Mesendoderm (in vitro differentiated cells): ENCODE measurements around the gene ECSCR.

ENCODE experiments used
- DNase-seq: peaks from one replicate; pipeline ENCODE4 v3.0.0; 2013
- H2AK5ac ChIP-seq: 2 replicates; pipeline ENCODE4 v1.6.1; 2013; ENCODE audit warnings: low read length, inconsistent platforms
- H2BK120ac ChIP-seq: 2 replicates; pipeline ENCODE4 v1.6.1; 2013; ENCODE audit warnings: low read depth, mild to moderate bottlenecking, low read length, moderate library complexity, mixed read lengths
- H2BK15ac ChIP-seq: replicated peaks from 2 replicates; pipeline ENCODE4 v1.6.1; 2013; ENCODE audit warnings: low read depth, mild to moderate bottlenecking, moderate library complexity
- H2BK5ac ChIP-seq: 2 replicates; pipeline ENCODE4 v1.6.1; 2013; ENCODE audit warnings: low read length, inconsistent platforms
- H3K18ac ChIP-seq: 2 replicates; pipeline ENCODE4 v1.6.1; 2013; ENCODE audit warnings: mild to moderate bottlenecking, low read length, mixed read lengths
- H3K23ac ChIP-seq: one replicate; pipeline ENCODE4 v1.6.1; 2013; ENCODE audit warnings: low read length
- H3K27ac ChIP-seq: 2 replicates; pipeline ENCODE4 v1.5.1; 2013; ENCODE audit warnings: low read depth, mild to moderate bottlenecking, inconsistent platforms, low read length, moderate library complexity
- H3K27me3 ChIP-seq: 2 replicates; pipeline ENCODE4 v1.6.1; 2013; ENCODE audit warnings: low read length, control low read depth, mild to moderate bottlenecking, inconsistent platforms; ENCODE audit not compliant: insufficient read depth, poor library complexity
- H3K36me3 ChIP-seq: 2 replicates; pipeline ENCODE4 v1.6.1; 2013; ENCODE audit warnings: low read length, inconsistent platforms; ENCODE audit not compliant: control insufficient read depth, insufficient read depth
- H3K4ac ChIP-seq: one replicate; pipeline ENCODE4 v1.6.1; 2013; ENCODE audit warnings: low read depth, mild to moderate bottlenecking, low read length, moderate library complexity
- H3K4me1 ChIP-seq: 2 replicates; pipeline ENCODE4 v1.6.1; 2013; ENCODE audit warnings: low read depth, low read length, inconsistent platforms; ENCODE audit not compliant: control insufficient read depth
- H3K4me2 ChIP-seq: 2 replicates; pipeline ENCODE4 v1.6.1; 2013; ENCODE audit warnings: low read length
- H3K4me3 ChIP-seq: 2 replicates; pipeline ENCODE4 v1.5.1; 2013; ENCODE audit warnings: mild to moderate bottlenecking, low read length
- H3K56ac ChIP-seq: one replicate; pipeline ENCODE4 v1.6.1; 2013; ENCODE audit warnings: low read length
- H3K79me1 ChIP-seq: 2 replicates; pipeline ENCODE4 v1.6.1; 2013; ENCODE audit warnings: low read length, inconsistent platforms
- H3K79me2 ChIP-seq: 2 replicates; pipeline ENCODE4 v1.6.1; 2013; ENCODE audit warnings: mild to moderate bottlenecking, low read length; ENCODE audit not compliant: control insufficient read depth, insufficient read depth
- H3K9ac ChIP-seq: 2 replicates; pipeline ENCODE4 v1.6.1; 2013; ENCODE audit warnings: low read length, inconsistent platforms
- H4K5ac ChIP-seq: one replicate; pipeline ENCODE4 v1.6.1; 2013; ENCODE audit warnings: low read length
- H4K8ac ChIP-seq: one replicate; pipeline ENCODE4 v1.6.1; 2013; ENCODE audit warnings: low read depth, mild to moderate bottlenecking, control low read depth, low read length, moderate library complexity
- WGBS: extraction: QIAGEN DNeasy Blood & Tissue Kit; methylation state at CpG from one replicate; pipeline ENCODE4 v1.1.7; 2013; ENCODE audit warnings: low lambda C conversion rate, missing lambda C conversion rate; ENCODE audit not compliant: insufficient coverage; ENCODE audit errors: extremely low coverage; 5-methylcytosine and 5-hydroxymethylcytosine counted together

The ECSCR gene

DNA sequence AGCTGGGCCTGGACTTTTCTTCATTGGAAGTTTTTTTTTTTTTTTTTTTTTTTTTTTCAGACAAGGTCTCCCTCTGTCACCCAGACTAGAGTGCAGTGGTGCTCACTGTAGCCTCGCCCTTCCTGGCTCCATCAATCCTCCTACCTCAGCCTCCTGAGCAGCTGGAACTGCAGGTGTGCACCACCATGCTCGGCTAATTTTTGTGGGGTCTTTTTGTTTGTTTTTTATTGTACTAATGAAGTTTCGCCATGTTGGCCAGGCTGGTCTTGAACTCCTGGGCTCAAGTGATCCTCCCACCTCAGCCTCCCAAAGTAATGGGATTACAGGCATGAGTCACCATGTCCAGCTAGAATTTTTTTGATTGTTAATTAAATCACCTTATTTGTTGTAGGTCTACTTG lies 26.9 kb downstream of the ECSCR start:
- no peak overlapping the region for H3K4me2 ChIP-seq
- H2BK15ac ChIP-seq: no peak overlapping the region
- H3K79me1 ChIP-seq: no peaks in the 10 kb centered on the region
- H3K56ac ChIP-seq: no peak overlapping the region
- H3K9ac ChIP-seq: no peak overlapping the region
- no peaks in the 10 kb centered on the region for H3K79me2 ChIP-seq
- H4K5ac ChIP-seq: no peak overlapping the region
- no peak overlapping the region for H3K27ac ChIP-seq
- H3K4me3 ChIP-seq: no peak overlapping the region
- H2AK5ac ChIP-seq: no peak overlapping the region
- no peak overlapping the region for H4K8ac ChIP-seq
- H3K27me3 ChIP-seq: no peaks in the 10 kb centered on the region
- H2BK5ac ChIP-seq: no peak overlapping the region
- no peak overlapping the region for H3K4ac ChIP-seq
- WGBS: no CpG with 5 or more reads among the region's 3 CpGs
- H3K18ac ChIP-seq: no peak overlapping the region
- no peak overlapping the region for H2BK120ac ChIP-seq
- H3K4me1 ChIP-seq: no peaks in the 10 kb centered on the region
- no peaks in the 10 kb centered on the region for H3K36me3 ChIP-seq
- H3K23ac ChIP-seq: no peak overlapping the region
- no peak for DNase-seq

DNA sequence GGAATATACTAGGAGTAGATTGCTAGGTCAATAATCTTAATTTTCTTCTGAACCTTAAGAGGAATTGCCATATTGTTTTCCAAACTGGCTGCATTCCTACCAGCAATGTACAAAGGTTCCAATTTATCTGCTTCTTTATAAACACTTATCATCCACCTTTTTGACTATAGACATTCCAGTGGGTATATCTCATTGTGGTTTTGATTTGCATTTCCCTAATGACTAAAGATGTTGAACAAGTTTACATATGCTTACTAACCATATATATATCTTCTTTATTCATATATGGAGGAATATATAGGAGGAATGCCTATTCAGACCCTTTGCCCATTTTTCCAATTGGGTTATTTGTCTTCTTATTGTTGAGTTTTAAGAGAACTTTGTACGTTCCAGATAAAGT lies 30.8 kb downstream of the ECSCR start:
- Histone ChIP-seq H3K56ac (no peak overlapping the region), H2BK5ac (no peak overlapping the region), H2AK5ac (no peak overlapping the region), H4K8ac (no peak overlapping the region), H3K18ac (no peak overlapping the region), H3K4me3 (no peak overlapping the region), H3K27ac (no peak overlapping the region), H3K36me3 (no peaks in the 10 kb centered on the region), H2BK120ac (no peak overlapping the region), H3K23ac (no peak overlapping the region), H3K79me2 (no peaks in the 10 kb centered on the region), H3K79me1 (no peaks in the 10 kb centered on the region), H3K4me1 (no peaks in the 10 kb centered on the region), H3K9ac (no peak overlapping the region), H2BK15ac (no peak overlapping the region), H3K4ac (no peak overlapping the region), H4K5ac (no peak overlapping the region), H3K4me2 (no peak overlapping the region), H3K27me3 (no peaks in the 10 kb centered on the region)
- no CpG with 5 or more reads among the region's 1 CpG for WGBS
- no peak for DNase-seq

DNA sequence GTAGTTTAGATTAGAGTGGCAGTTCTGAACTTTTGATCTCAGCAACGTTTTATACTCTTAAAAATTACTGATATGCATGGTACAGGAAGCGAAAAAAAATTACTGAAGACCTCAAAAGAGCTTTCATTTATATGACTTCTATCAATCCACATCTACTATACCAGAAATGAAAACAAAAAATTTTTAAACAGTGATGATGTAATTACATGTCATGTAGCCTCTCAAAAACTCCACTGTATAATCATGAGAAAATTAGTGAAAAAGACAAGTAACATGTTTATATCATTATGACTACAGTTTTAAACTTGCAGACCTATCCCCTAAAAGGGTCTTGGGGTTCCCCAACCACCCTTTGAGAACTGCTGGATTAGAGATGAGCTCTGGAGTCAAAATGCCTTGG lies 32.5 kb downstream of the ECSCR start:
- Histone ChIP-seq H3K18ac (no peak overlapping the region), H3K4ac (no peak overlapping the region)
- WGBS: no CpG with 5 or more reads among the region's 2 CpGs

DNA sequence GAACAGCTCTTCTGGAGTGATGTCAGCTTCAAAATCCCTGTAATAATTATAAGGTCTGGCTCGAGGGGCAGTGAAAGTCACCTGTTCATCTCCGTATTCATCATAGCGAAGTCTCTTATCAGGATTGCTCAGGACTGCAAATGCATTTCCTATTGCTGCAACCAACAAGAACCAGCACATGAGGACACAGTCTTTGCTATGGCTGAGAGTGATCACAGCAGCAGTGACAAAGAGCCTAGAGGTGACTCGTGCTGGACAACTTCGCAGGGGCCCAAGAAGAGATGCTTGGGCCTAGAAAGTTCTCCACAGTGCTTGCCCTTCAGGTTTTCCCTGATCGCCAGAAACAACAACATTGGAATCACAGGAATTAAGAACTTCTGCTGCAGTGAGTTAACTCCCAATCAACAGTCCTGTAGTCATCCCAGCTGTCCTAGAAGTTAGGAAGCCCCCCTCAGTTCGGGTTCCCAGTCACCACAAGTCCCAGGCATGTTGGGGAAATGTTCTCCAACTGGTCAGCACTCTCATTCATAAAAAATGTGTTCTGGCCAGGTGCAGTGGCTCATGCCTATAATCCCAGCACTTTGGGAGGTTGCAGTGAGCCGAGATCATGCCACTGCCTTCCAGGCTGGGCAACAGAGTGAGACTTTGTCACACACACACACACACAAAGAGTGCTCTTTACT lies 36.2 kb downstream of the ECSCR start:
- Histone ChIP-seq H4K5ac (no peak overlapping the region), H4K8ac (no peak overlapping the region), H3K4me3 (no peak overlapping the region), H3K56ac (no peak overlapping the region), H3K23ac (no peak overlapping the region), H3K4me1 (no peaks in the 10 kb centered on the region), H3K27ac (no peak overlapping the region), H3K79me2 (no peaks in the 10 kb centered on the region), H3K27me3 (no peaks in the 10 kb centered on the region), H3K79me1 (no peaks in the 10 kb centered on the region), H2BK15ac (no peak overlapping the region), H3K4me2 (no peak overlapping the region), H2AK5ac (no peak overlapping the region), H3K18ac (no peak overlapping the region), H3K36me3 (no peaks in the 10 kb centered on the region), H3K4ac (no peak overlapping the region), H2BK120ac (no peak overlapping the region), H3K9ac (no peak overlapping the region), H2BK5ac (no peak overlapping the region)
- DNase-seq: no peak
- WGBS: no CpG with 5 or more reads among the region's 8 CpGs

More for the DNA sequence above, 32.5 kb downstream of the ECSCR start:
- no peak overlapping the region for H4K5ac ChIP-seq
- no peak for DNase-seq
- no peaks in the 10 kb centered on the region for H3K4me1 ChIP-seq
- H2AK5ac ChIP-seq: no peak overlapping the region
- no peak overlapping the region for H3K9ac ChIP-seq
- H3K4me2 ChIP-seq: no peak overlapping the region
- H2BK120ac ChIP-seq: no peak overlapping the region
- H3K4me3 ChIP-seq: no peak overlapping the region
- H3K27me3 ChIP-seq: no peaks in the 10 kb centered on the region
- no peaks in the 10 kb centered on the region for H3K79me2 ChIP-seq
- no peak overlapping the region for H3K23ac ChIP-seq
- H2BK5ac ChIP-seq: no peak overlapping the region
- H3K56ac ChIP-seq: no peak overlapping the region
- no peak overlapping the region for H2BK15ac ChIP-seq
- no peak overlapping the region for H4K8ac ChIP-seq
- H3K79me1 ChIP-seq: no peaks in the 10 kb centered on the region
- H3K27ac ChIP-seq: no peak overlapping the region
- H3K36me3 ChIP-seq: no peaks in the 10 kb centered on the region

DNA sequence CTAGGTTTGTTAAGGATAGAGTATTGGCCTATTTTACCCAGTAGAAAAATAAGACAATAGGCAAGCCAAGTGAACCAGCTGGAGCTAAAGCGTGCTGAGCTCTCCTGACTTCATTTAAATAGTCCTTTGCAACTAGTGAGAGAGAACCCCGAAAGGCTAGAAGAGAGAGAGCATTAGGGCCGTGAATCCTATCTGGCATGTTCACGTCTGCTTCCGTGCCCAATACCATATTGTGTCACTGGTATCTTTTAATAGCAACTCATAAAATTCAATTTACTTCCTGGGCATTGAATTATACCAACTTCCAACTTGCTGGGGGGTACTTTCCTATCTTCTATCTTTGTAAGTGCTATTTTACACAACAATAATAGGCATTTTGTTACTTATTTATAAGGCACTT lies 37.0 kb downstream of the ECSCR start:
- no peaks in the 10 kb centered on the region for H3K79me1 ChIP-seq
- H3K4me1 ChIP-seq: no peaks in the 10 kb centered on the region
- no peak overlapping the region for H3K23ac ChIP-seq
- H3K36me3 ChIP-seq: no peaks in the 10 kb centered on the region
- H3K4ac ChIP-seq: no peak overlapping the region
- H4K5ac ChIP-seq: no peak overlapping the region
- no peaks in the 10 kb centered on the region for H3K27me3 ChIP-seq
- H3K18ac ChIP-seq: no peak overlapping the region
- H3K56ac ChIP-seq: no peak overlapping the region
- no peak overlapping the region for H3K9ac ChIP-seq
- no peak overlapping the region for H2AK5ac ChIP-seq
- no peaks in the 10 kb centered on the region for H3K79me2 ChIP-seq
- DNase-seq: no peak
- H4K8ac ChIP-seq: no peak overlapping the region
- H3K4me3 ChIP-seq: no peak overlapping the region
- H3K4me2 ChIP-seq: no peak overlapping the region
- H2BK5ac ChIP-seq: no peak overlapping the region
- no peak overlapping the region for H3K27ac ChIP-seq
- H2BK15ac ChIP-seq: no peak overlapping the region
- H2BK120ac ChIP-seq: no peak overlapping the region
- no CpG with 5 or more reads among the region's 5 CpGs for WGBS

DNA sequence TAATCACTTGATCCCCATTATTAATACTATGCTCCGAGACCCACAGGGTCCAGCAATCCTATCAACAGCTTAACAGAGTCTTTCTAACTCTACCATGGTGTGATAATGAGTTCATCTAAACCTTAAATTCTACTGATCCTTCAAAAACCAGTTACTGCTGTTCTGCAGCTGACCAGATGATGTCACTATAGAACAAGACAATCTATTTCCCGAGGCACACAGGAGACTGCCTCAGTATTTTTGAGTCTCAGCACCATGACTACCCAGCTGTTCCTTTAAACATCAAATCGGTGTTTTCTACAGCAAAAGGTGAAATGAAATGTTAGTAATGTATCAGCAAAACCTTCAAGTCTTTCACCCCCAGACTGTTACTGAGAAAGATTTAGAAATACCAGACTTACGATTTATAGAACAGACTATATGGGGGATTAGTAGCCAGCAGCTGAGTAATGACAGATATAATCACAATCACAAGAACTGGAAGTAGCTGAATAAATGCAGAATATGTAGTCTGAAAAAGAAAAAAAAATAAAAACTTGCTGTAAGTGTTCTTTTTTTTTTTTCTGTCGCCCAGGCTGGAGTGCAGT lies 40.1 kb downstream of the ECSCR start:
- Histone ChIP-seq H3K4me1 (no peaks in the 10 kb centered on the region), H3K79me1 (no peaks in the 10 kb centered on the region), H2BK15ac (no peak overlapping the region), H3K4me3 (no peak overlapping the region), H3K36me3 (no peaks in the 10 kb centered on the region), H3K27ac (no peak overlapping the region), H3K4me2 (no peak overlapping the region), H3K79me2 (no peaks in the 10 kb centered on the region), H2AK5ac (no peak overlapping the region), H2BK120ac (no peak overlapping the region), H3K9ac (no peak overlapping the region), H4K8ac (no peak overlapping the region), H2BK5ac (no peak overlapping the region), H3K4ac (no peak overlapping the region), H3K18ac (no peak overlapping the region), H3K27me3 (no peaks in the 10 kb centered on the region), H4K5ac (no peak overlapping the region), H3K23ac (no peak overlapping the region), H3K56ac (no peak overlapping the region)
- no CpG with 5 or more reads among the region's 5 CpGs for WGBS
- DNase-seq: peak; percentile 81
